ENCODE results near the gene NPHS1.

Gene NPHS1

DNA sequence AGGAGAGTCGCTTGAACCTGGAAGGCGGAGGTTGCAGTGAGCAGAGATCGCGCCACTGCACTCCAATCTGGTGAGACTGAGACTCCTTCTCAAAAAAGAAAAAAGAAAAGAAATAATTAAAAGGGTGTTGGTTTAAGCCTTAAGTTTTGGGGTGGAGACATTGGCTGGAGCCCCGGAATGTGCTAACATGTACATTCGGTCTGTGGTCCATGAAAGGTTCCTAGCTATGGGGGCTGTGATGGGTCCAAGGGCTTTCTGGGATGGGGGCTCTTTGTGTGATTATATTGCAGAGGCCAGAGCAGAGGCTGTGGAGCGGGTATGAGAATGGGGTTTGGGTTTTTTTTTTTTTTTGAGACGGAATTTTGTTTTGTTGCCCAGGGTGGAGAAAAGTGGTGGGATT is 33.6 kb upstream of the NPHS1 start:
- H3K27ac ChIP-seq, result no peak overlapping the region
- no peak overlapping the region for H3K4me3 ChIP-seq
- DNase-seq (ENCODE audit: low spot score), result no peak
- TF ChIP-seq CTCF (IDR thresholded peaks at IDR 0.05), result no peak

DNA sequence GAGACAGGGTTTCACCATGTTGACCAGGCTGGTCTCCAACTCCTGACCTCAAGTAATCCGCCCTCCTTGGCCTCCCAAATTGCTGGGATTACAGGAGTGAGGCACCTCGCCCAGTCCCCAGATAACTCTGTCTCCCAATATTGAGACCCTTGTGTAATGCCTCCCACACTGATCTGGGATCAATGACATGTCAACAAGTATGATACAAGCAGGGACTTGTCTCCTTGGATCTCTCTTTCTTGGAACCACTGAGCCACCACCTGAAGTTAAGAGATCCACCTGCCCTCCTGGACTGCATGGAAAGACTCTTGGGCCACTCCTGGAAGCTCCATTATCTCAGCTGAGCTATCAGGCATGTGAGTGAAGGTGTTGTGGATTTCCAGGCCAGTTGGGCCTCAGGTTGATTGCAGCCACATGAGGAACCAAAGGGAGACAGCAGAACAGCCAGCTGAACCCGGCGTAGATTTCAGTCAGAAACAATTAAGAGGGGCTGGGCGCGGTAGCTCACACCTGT is 33.0 kb upstream of the NPHS1 start:
- no peak for TF ChIP-seq CTCF (IDR thresholded peaks at IDR 0.05)
- no peak overlapping the region for H3K4me3 ChIP-seq
- H3K27ac ChIP-seq, result no peak overlapping the region
- no peak for DNase-seq (ENCODE audit: low spot score)

DNA sequence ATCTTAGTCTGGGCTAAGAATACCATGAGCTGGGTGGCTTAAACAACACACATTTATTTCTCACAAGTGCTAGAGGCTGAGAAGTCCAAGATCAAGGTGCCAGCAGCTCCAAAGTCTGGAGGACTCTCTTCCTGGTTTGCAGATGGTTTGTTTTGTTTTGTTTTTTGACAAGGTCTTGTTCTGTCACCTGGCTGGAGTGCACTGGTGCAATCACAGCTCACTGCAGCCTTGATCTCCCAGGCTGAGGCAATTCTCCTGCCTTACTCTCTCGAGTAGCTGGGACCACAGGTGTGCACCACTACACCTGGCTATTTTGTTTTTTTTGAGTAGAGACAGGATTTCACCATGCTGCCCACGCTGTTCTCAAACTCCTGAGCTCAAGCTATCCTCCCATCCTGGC is 31.6 kb upstream of the NPHS1 start:
- no peak for DNase-seq (ENCODE audit: low spot score)
- Histone ChIP-seq H3K4me3 (no peak overlapping the region), H3K27ac (no peak overlapping the region)
- no peak for TF ChIP-seq CTCF (IDR thresholded peaks at IDR 0.05)

DNA sequence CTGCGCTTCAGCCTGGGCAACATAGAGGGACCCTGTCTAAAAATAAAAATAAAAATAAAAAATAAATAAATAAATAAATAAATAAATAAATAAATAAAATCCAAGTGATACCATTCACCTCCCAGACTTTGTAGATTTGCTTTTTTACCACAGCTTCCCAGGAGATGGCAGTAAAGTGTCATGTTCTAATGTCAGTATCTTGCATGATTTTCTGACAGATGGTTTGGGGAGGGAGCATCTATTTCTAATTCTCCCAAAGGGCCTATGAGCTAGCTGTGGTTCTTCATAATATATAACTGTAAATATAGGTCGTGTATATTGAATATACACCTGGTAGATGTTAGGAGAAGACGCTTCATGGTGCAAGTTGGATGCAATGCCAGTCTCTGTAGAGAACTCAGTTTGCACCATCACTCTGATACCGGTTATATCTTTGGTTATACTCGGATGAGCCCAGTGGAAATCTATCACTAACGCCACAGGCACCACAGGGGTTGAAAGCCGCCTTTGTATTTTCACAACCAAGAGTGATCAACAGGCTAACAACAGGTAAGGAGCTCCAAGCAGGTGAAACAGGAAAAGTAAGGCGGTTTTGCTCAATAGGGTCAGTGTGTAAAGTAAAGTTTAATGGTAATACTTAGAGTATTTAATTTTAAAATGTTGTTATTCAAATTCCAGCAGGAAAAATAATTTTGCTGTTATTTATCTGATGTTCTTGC is 30.0 kb upstream of the NPHS1 start:
- DNase-seq (ENCODE audit: low spot score), result no peak
- Histone ChIP-seq H3K27ac (no peak overlapping the region), H3K4me3 (no peak overlapping the region)
- no peak for TF ChIP-seq CTCF (IDR thresholded peaks at IDR 0.05)

DNA sequence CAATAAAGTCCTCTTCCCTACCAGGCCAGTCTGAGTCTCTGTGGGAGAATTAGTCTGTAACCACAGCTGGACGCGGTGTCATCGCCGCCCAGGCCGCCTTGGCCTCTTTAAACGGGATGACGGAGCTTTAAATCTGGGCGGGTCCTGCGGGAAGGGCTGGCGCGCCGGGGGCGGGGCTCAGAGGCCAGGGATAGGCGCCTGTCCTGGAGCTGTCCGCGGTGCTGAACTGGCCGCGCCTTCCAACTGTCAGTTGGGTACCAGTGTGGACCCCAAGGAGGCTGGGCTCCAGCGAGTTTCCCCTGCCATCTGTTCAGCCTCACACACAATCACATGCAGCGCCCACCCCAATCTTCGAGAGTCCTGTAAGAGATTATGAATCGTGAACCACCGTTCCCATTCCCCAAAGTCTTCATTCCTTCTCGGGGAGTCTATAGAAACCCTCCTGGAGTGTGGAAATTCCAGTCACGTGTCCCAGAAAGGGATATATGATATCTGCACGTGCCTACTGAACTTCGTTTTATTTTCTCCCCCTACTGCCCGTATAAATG is 27.5 kb upstream of the NPHS1 start:
- Histone ChIP-seq H3K4me3 (no peak overlapping the region), H3K27ac (no peak overlapping the region)
- no peak for TF ChIP-seq CTCF (IDR thresholded peaks at IDR 0.05)
- DNase-seq (ENCODE audit: low spot score), result peak; percentile 85

GRCh38 chr19:35879068-35879467 is 26.8 kb upstream of the NPHS1 start:
- no peak for DNase-seq (ENCODE audit: low spot score)
- Histone ChIP-seq H3K27ac (no peak overlapping the region), H3K4me3 (no peak overlapping the region)
- no peak for TF ChIP-seq CTCF (IDR thresholded peaks at IDR 0.05)

DNA sequence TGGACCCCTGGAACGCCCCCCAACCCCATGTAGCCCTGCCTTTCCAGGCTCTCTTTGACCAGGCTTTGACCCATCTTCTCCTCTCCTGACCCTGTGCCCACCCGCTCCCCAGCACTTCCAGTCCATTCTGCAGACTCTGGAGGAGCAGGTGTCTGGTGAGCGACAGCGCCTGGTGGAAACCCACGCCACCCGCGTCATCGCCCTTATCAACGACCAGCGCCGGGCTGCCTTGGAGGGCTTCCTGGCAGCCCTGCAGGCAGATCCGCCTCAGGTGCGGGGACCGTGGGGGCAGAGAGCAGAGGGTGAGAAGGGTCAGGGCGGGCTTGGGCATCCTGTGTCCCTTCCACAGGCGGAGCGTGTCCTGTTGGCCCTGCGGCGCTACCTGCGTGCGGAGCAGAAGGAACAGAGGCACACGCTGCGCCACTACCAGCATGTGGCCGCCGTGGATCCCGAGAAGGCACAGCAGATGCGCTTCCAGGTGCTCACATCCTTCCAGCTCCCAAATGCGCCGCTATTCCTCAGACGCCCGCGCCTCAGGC is 22.2 kb upstream of the NPHS1 start:
- TF ChIP-seq CTCF (IDR thresholded peaks at IDR 0.05), result no peak
- Histone ChIP-seq H3K27ac (no peak overlapping the region), H3K4me3 (no peak overlapping the region)
- DNase-seq (ENCODE audit: low spot score), result no peak
